ENCODE measurements around the gene NOL9.
"Not testable (repeated sequence)": the region's sequence is repeated elsewhere in the genome, so short reads cannot be mapped to it uniquely, and the experiment has no call there.

NOL9 gene

DNA sequence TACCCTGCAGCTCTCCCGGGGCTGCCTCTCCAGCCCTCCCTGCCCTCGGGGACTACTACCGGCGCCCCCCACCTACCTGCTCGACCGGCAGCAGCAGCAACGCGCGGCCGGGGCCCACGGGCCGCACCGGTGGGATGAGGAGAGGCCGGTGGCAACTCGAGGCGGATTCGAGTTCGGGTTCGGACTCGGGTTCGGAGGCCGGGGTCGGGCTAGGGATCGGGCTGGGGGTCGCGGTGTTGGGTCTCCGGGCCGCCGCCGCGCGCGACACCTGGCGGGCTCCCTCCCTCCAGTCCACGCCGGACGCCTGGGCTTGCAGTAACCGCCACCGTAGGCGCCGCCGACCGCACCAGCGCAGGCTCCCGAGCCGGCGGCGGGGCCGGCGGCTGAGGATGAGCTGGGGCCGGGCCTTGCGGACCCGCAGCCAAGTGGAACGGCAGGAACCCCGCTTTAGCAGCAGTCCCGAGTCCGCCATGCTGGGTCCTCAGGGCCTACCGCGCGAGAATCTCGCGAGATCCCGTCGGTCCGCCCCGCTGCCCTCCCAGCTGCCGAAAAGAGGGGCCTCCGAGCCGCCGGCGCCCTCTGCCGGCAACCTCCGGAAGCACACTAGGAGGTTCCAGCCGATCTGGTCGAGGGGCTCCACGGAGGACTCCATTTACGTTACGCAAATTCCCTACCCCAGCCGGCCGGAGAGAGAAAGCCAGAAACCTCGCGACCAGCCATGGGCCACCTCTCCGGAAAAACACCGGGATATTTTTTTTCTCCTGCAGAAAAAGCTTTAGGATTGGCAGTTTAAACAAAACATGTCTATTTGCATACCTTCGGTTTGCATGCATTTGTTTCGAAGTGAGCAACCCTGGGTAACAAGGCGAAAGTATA, at the start of gene NOL9:
Gene NOL9 (minus strand): TSS at position 483 of the 876 bp plus-strand sequence. CDS start 11 bp downstream, at position 472.
- peak; percentile 93 for DNase-seq

GRCh38 chr1:6603238-6603914, 49.1 kb upstream of the NOL9 start:
- DNase-seq = peak; percentile 68

GRCh38 chr1:6602669-6603237, 48.4 kb upstream of the NOL9 start, which contains the start of gene KLHL21:
Gene KLHL21, minus strand, starts transcription at chr1:6602869. Its CDS starts 52 bp downstream, at chr1:6602817.
- DNase-seq = peak; percentile 85

GRCh38 chr1:6601923-6602668, 47.8 kb upstream of the NOL9 start:
- no peak for DNase-seq

DNA sequence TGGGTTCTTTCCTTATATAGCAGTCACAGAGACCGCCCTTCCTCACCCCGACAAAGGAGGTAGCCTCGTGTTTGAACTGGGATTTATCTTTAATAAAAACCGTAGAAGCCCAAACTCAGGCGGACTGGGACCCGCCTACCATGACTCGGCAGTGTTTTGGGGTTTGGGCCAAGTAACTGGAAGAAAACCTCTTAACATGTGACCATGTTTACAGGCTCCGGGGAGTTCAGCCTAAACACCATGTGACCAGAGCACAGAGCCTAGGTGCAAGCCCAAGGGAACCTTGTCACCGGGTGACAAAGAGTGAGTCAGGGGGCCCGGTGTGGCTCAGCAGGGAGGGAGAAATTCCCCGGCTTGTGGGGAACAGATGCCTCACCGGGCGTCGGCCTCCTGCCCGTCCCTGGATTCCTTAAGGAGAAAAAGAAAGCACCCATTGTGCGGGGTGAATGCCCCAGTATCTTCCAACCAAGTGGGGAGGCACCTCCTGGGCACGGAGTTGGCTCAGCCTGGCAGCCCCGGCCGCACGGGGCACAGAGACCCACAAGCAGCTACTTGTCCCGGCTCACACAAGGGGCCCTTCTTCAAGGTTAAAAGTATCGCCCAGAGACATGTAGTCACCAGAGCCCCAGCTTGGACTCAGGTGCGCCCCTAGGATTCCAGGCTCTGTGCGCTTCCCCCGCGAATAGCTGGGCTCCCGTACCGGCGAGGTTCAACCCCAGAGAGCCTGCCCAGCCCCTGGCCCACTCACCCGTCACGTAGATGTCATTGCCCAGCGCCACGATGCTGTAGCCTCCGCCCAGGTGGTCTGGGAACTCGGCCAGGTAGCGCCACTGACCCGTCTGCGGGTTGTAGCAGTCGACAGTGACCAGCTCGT, 47.0 kb upstream of the NOL9 start:
- peak; percentile 74 for DNase-seq

GRCh38 chr1:6600410-6601048, 46.2 kb upstream of the NOL9 start:
- DNase-seq = no peak

- not testable (repeated sequence) for DNase-seq
These were observed 45.7 kb upstream of the NOL9 start for GRCh38 chr1:6599991-6600390.

- DNase-seq = peak; percentile 41
These were observed 45.0 kb upstream of the NOL9 start for GRCh38 chr1:6599141-6599975.

- DNase-seq = no peak
These were observed 43.4 kb upstream of the NOL9 start for GRCh38 chr1:6597777-6598131.

DNA sequence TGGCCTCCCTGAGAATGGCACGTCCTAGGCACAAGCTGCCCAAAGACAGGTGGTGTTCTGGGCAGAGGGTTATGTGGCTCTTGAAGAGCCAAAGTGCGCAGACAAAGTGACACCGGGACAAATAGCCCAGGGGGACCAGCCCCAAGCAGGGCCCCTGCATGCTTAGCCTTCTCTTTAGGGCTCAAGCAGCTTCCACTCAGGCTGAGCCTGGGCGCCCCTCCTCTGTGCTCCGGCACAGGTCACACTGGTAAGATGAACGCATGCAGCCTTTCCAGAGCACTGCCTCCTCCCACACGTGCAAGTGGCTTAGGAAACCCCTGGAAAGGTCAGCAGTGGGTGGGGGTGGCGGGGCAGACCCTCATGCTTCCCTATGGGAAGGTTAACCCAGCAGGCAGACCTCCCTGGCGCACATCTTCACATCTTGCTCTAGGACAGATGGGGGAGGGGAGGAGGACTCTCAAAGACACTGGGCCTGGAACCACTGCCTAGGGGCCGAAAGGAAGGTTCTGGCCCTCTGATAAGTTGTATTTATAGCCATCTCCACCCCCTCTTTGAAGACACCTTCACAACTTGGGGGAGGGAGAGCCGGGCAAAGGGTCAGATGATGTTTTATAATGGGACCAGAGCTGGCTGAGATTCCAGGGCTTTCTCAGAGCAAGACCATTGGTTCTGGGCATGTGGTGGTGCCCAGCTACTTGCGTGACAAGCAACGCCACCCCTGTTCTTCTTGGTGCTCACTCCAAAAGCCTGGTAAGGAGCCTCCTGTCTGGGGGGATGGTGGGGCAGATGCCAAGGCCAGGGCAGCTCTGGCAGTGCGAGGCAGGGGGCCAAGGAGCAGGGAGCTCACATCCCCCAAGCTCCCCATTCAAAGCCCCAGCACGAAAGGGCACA, 42.8 kb upstream of the NOL9 start:
- DNase-seq = no peak

- DNase-seq = no peak
These were observed 42.0 kb upstream of the NOL9 start for GRCh38 chr1:6596351-6596750.

DNA sequence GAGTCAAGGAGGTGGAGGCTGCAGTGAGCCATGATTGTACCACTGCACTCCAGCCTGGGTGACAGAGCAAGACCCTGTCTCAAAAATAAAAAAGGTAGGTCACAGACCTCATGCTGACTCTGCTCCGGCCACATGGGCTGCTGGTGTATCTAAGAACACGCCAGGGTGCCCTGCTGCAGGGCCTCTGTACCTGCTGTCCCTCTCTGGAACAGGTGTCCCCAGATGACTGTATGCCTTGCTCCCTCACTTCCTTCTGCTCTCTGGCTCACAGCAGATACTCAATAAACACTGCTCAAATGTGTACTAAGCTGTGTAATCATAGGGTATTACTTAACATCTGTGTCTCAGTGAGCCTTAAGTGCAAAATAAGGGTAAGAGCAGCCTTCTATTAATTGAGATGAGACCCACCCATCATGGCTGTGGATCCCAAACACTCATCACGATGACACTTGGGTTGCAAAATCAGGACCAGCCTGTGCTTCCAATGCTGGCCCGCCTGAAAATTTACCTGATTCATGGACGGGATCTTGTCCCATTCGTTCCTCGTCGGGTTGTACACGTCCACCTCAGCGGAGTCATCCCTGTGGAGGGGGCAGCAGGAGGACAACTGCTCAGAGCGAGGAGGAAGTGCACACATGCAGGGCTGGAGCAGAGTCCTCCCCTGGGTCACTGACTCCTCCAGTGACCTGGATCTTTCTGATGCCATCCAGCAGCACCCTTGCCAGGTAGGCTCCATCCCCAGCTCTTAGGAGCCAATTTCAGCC, 40.8 kb upstream of the NOL9 start:
- DNase-seq = no peak

DNA sequence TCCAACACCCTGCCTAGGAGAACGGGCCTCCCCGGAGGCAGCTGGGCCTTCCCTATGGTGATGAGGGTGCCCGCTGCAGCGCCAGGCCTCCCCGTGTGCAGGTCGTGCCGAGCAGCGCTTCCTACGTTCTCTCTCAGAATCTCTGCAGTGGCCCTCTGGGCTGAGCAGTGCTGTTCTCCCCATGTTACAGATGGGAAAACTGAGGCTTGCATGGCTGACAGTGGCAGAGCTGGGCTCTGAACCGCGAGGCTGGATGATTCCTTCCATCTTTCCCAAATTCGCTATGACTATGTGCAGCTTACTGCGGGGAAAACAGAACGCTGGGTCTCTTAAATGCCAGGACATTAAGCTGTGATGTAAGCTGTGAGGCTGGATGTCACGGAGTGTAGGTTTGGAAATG, 39.5 kb upstream of the NOL9 start:
- no peak for DNase-seq

DNA sequence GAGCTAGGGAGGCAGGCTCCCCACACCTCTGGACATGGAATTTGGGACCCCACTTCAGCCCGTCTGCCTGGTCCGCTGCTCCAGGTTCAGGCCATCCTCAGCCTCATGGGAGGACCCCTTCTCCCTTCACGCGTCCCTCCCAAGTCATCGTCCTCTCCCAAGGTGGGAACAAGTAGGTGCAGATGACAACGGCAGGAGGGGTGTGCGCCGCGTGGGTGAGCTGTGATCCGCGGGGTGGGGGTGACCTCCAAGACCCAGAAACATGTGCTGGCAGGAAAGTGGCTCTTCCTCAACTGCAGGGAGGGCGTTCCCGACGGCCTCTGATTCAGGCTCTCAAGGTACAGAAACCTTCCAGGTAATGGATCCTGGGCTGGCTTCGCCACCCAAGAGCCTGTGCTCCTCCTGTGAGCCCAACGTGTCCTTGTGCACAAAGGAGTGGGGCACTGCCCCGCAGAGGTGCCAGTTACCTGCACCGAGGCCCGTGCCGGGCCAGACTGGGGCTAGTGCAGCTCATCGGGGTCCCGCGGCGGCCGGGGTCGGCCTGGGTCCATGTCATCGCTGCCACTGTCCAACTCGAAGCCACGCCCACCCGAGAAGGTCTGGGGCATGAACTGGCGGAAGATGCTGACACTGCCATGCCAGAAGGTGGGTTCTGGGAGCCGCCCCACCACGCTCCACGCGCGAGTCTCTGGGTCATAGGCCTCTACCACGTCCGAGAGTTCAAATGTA, 38.7 kb upstream of the NOL9 start:
- DNase-seq = no peak

DNA sequence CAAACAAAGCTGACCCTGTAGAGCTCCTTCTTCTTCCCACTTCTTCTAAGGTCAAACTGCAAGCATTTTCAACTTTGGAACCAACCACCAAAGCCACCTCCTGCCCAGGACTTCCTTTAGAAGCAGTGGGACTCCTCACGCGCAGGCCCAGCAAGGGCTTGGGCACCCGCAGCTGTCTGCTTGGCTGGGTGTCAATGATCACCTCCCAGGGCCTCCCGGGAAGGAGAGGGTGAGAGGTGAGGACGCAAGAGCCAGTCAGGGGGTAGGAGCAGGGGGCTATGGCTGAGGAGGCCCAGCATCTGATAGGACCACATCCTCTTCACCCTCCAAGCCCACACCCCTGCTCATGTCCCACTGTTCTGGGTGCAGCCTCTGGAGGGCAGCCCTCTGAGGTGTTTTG, 38.1 kb upstream of the NOL9 start:
- DNase-seq = no peak

- DNase-seq = no peak
These were observed 37.3 kb upstream of the NOL9 start for GRCh38 chr1:6591644-6592043.

- DNase-seq = no peak
These were observed 36.9 kb upstream of the NOL9 start for GRCh38 chr1:6591222-6591621.

DNA sequence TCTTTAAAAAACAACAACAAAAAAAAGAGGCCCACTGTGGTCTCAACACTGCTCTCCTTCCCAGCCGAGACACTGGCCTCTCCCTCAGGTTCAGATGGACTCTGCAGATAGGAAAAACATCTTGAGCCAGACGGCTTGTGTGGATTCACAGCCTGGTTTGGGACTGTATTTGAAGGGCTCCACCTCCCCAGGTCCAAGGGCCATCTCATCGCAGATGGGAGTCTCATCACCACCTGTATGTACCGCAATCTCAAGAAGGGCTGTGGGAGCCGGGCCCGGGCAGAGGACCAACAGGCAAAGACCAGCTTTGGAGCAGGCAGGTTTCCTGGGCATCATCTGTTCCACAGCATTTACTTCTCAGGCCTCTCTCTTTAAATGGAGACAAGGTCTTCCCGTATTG, 35.7 kb upstream of the NOL9 start:
- DNase-seq = no peak
